ENCODE measurements around the gene ZDHHC14.
"Not testable (repeated sequence)": the region's sequence is repeated elsewhere in the genome, so short reads cannot be mapped to it uniquely, and the experiment has no call there.

The ZDHHC14 gene

DNA sequence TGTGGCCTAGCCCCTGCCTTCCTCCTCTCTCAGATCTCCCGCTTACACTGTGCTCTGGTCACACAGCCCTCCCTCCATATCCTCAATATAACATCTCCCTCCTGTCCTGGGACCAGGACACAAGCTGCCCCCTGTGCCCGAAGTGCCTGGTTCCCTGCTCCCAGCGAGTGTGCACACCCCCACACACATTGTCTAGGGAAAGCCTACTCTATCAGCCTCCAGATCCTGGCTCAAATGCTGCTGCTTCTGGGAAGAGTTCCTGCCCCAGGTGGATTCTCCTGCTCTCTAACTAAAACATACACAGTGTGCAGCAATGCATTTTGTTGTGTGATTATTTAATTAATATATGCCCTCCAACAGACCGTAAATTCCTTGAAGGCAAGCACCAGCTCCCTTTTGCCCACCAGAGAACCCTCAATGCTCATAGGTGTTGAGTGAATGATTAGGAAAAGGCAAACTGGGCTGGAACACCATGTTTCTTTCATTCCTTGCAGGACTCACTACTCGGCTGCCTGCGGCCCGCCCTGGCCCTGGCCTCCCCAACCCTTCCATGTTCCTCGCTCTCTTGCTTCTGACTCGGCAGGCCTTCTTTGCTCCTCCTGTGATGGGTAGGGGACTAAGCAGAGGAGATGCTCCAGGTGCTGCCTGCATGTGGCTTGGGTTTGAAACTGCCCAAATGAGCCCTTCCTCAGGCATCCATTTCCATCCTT lies 194.6 kb downstream of the ZDHHC14 start:
- no peaks in the 10 kb centered on the region for H3K79me2 ChIP-seq (ENCODE audit: insufficient read depth, low read depth)
- no peak overlapping the region for H3K4me2 ChIP-seq
- H3K9ac ChIP-seq = no peak overlapping the region
- no peak overlapping the region for H2AFZ ChIP-seq (ENCODE audit: low read depth)
- H3K27ac ChIP-seq = no peak overlapping the region
- no peak overlapping the region for H3K4me3 ChIP-seq (IDR thresholded peaks at IDR 0.05; ENCODE audit: insufficient read depth, low read depth, low read length)
- no peaks in the 10 kb centered on the region for H3K36me3 ChIP-seq (ENCODE audit: insufficient read depth)
- no peaks in the 10 kb centered on the region for H3K27me3 ChIP-seq (ENCODE audit: insufficient read depth, low read depth)
- H3K4me1 ChIP-seq (ENCODE audit: low read depth, poor library complexity, severe bottlenecking) = peaks cover 34% of the 10 kb centered on the region
- TF ChIP-seq, protein P1, sequence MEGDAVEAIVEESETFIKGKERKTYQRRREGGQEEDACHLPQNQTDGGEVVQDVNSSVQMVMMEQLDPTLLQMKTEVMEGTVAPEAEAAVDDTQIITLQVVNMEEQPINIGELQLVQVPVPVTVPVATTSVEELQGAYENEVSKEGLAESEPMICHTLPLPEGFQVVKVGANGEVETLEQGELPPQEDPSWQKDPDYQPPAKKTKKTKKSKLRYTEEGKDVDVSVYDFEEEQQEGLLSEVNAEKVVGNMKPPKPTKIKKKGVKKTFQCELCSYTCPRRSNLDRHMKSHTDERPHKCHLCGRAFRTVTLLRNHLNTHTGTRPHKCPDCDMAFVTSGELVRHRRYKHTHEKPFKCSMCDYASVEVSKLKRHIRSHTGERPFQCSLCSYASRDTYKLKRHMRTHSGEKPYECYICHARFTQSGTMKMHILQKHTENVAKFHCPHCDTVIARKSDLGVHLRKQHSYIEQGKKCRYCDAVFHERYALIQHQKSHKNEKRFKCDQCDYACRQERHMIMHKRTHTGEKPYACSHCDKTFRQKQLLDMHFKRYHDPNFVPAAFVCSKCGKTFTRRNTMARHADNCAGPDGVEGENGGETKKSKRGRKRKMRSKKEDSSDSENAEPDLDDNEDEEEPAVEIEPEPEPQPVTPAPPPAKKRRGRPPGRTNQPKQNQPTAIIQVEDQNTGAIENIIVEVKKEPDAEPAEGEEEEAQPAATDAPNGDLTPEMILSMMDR (conservative IDR thresholded peaks at IDR 0.05; ENCODE audit: low read depth, low read length) = no peak
- no peaks in the 10 kb centered on the region for H4K20me1 ChIP-seq (ENCODE audit: insufficient read depth)

DNA sequence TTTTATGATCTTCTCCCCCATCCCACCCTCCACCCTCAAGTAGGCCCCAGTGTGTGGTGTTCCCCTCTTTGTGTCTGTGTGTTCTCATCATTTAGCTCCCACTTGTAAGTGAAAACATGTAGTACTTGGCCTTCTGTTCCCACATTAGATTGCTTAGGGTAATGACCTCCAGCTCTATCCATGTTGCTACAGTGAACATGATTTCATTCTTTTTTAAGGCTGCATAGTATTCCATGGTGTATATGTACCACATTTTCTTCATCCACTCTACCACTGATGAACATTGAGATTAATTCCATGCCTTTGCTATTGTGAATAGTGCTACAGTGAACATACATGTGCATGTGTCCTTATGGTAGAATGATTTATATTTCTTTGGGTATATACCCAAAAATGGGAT lies 196.0 kb downstream of the ZDHHC14 start:
- H3K9ac ChIP-seq; H3K4me2 ChIP-seq; H4K20me1 ChIP-seq (ENCODE audit: insufficient read depth); H2AFZ ChIP-seq (ENCODE audit: low read depth); H3K36me3 ChIP-seq (ENCODE audit: insufficient read depth); H3K4me3 ChIP-seq (IDR thresholded peaks at IDR 0.05; ENCODE audit: insufficient read depth, low read depth, low read length); H3K79me2 ChIP-seq (ENCODE audit: insufficient read depth, low read depth); H3K27ac ChIP-seq; H3K27me3 ChIP-seq (ENCODE audit: insufficient read depth, low read depth): not testable (repeated sequence)
- peaks cover 20% of the 10 kb centered on the region for H3K4me1 ChIP-seq (ENCODE audit: low read depth, poor library complexity, severe bottlenecking)

DNA sequence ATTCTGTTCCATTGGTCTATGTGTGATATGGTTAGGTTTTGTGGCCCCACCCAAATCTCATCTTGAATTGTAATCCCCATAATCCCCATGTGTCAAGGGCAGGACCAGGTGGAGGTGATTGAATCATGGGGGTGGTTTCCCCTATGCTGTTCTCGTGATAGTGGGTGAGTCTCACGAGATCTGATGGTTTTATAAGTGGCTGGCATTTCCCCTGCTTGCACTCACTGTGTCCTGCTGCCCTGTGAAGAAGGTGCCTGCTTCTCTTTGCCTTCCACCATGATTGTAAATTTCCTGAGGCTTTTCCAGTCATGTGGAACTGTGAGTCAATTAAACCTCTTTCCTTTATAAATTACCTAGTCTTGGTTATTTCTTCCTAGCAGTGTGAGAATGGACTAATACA lies 197.5 kb downstream of the ZDHHC14 start:
- not testable (repeated sequence) for H3K4me2 ChIP-seq; H2AFZ ChIP-seq (ENCODE audit: low read depth); H3K79me2 ChIP-seq (ENCODE audit: insufficient read depth, low read depth); H3K4me3 ChIP-seq (IDR thresholded peaks at IDR 0.05; ENCODE audit: insufficient read depth, low read depth, low read length); H3K27me3 ChIP-seq (ENCODE audit: insufficient read depth, low read depth); H3K27ac ChIP-seq; H3K36me3 ChIP-seq (ENCODE audit: insufficient read depth); H4K20me1 ChIP-seq (ENCODE audit: insufficient read depth); H3K9ac ChIP-seq
- H3K4me1 ChIP-seq (ENCODE audit: low read depth, poor library complexity, severe bottlenecking) = peaks cover 17% of the 10 kb centered on the region

DNA sequence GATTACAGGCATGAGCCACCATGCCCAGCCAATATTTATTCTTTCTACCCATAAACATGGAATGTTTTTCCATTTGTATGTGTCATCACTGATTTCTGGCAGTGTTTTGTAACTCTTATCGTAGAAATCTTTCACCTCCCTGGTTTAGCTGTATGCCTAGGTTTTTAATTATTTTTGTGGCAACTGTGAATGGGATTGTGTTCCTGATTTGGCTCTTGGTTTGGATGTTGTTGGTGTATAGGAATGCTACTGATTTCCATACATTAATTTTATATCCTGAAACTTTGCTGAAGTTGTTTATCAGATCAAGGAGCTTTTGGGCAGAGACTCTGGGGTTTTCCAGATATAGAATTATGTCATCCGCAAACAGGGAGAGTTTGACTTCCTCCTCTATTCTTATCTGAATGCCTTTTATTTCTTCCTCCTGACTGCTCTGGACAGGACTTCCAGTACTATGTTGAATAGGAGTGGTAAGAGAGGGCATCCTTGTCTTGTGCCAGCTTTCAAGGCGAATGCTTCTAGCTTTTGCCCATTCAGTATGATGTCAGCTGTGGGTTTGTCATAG lies 198.6 kb downstream of the ZDHHC14 start:
- no peak overlapping the region for H3K4me2 ChIP-seq
- peaks cover 17% of the 10 kb centered on the region for H3K4me1 ChIP-seq (ENCODE audit: low read depth, poor library complexity, severe bottlenecking)
- no peaks in the 10 kb centered on the region for H4K20me1 ChIP-seq (ENCODE audit: insufficient read depth)

DNA sequence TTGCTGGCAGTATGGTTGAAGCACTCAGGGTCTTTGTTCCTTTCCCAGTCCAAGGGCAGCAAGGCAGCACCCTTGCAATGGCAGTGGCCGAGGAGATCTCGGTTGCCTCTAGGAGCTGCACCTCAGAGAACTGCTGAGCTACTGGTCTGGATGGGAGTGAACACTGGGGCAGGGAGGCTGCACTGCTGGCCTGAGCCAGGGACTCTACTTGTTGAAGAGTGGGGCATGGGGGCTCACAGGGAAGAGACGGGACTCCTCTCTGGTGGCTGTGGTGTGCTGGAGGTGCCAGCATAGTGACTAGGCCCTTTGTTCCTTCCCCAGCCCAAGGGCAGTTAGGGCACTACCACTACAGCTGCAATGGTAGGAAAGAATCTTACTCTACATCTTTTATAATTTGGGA lies 203.0 kb downstream of the ZDHHC14 start:
- Histone ChIP-seq H4K20me1 (ENCODE audit: insufficient read depth) (no peaks in the 10 kb centered on the region), H2AFZ (ENCODE audit: low read depth) (no peak overlapping the region)

More for the DNA sequence above, 198.6 kb downstream of the ZDHHC14 start:
- H3K79me2 ChIP-seq (ENCODE audit: insufficient read depth, low read depth) = no peaks in the 10 kb centered on the region
- no peaks in the 10 kb centered on the region for H3K36me3 ChIP-seq (ENCODE audit: insufficient read depth)
- TF ChIP-seq, protein P1 (conservative IDR thresholded peaks at IDR 0.05; ENCODE audit: low read depth, low read length) = no peak
- H2AFZ ChIP-seq (ENCODE audit: low read depth) = no peak overlapping the region
- H3K27ac ChIP-seq = no peak overlapping the region
- H3K27me3 ChIP-seq (ENCODE audit: insufficient read depth, low read depth) = no peaks in the 10 kb centered on the region
- H3K9ac ChIP-seq = no peak overlapping the region
- H3K4me3 ChIP-seq (IDR thresholded peaks at IDR 0.05; ENCODE audit: insufficient read depth, low read depth, low read length) = no peak overlapping the region

More for the DNA sequence above, 203.0 kb downstream of the ZDHHC14 start:
- Histone ChIP-seq H3K9ac (no peak overlapping the region), H3K4me1 (ENCODE audit: low read depth, poor library complexity, severe bottlenecking) (peaks cover 6% of the 10 kb centered on the region), H3K4me2 (no peak overlapping the region), H3K27me3 (ENCODE audit: insufficient read depth, low read depth) (no peaks in the 10 kb centered on the region), H3K79me2 (ENCODE audit: insufficient read depth, low read depth) (no peaks in the 10 kb centered on the region), H3K36me3 (ENCODE audit: insufficient read depth) (no peaks in the 10 kb centered on the region), H3K27ac (no peak overlapping the region), H3K4me3 (IDR thresholded peaks at IDR 0.05; ENCODE audit: insufficient read depth, low read depth, low read length) (no peak overlapping the region)
- TF ChIP-seq, protein P1 (conservative IDR thresholded peaks at IDR 0.05; ENCODE audit: low read depth, low read length) = no peak
